ENCODE measurements around the gene SEMA4C. TPM values are rescaled to one million over a fixed set of nuclear protein-coding genes. Genes with fewer than 3 reads are reported as not detected.

Gene SEMA4C
- total and polyA plus RNA-seq, 9 of the 15 experiments (the other 6 are each of a cell fraction or from before 2014, with no cell fraction given), result 0.32 to 59.7 (median 23.9) TPM

GRCh38 chr2:96816127-96816835 lies 53.6 kb downstream of the SEMA4C start, which contains the start of gene CNNM3 (continued):
- TF ChIP-seq ZFP91 (CRISPR knock-in tag; IDR thresholded peaks at IDR 0.05) (no peak), ASH1L (IDR thresholded peaks at IDR 0.05; ENCODE audit: borderline replicate concordance, low read depth, partially characterized antibody) (peak; percentile 75), PREB (CRISPR knock-in tag; IDR thresholded peaks at IDR 0.05) (no peak), JUND (IDR thresholded peaks at IDR 0.05; ENCODE audit: borderline replicate concordance, low read depth, low read length) (peak; percentile 28; the same call in 1 of the 2 replicates), JUND (tag; IDR thresholded peaks at IDR 0.05; ENCODE audit: borderline replicate concordance, low read depth, low read length) (no peak; the same call in 2 of the 3 replicates), ESRRA (IDR thresholded peaks at IDR 0.05; ENCODE audit: borderline replicate concordance, low read depth) (peak; percentile 60; the same call in 1 of the 2 replicates), HDAC1 (IDR thresholded peaks at IDR 0.05) (peak in 1 of 2 experiments; percentile 57; a peak in 2 of 4 replicates), LCOR (CRISPR knock-in tag; IDR thresholded peaks at IDR 0.05) (no peak), ZNF175 (CRISPR knock-in tag; IDR thresholded peaks at IDR 0.05; ENCODE audit: low read depth) (no peak), DACH1 (IDR thresholded peaks at IDR 0.05; ENCODE audit: partially characterized antibody) (no peak), ZNF668 (CRISPR knock-in tag; IDR thresholded peaks at IDR 0.05) (no peak), TFAM (CRISPR knock-in tag; conservative IDR thresholded peaks at IDR 0.05) (no peak), LARP7 (IDR thresholded peaks at IDR 0.05) (no peak), ZNF561 (CRISPR knock-in tag; conservative IDR thresholded peaks at IDR 0.05) (no peak), ZNF431 (CRISPR knock-in tag; IDR thresholded peaks at IDR 0.05) (no peak), ZNF280B (CRISPR knock-in tag; IDR thresholded peaks at IDR 0.05) (no peak), ZNF740 (CRISPR knock-in tag; IDR thresholded peaks at IDR 0.05) (no peak), ZNF740 (tag; IDR thresholded peaks at IDR 0.05) (no peak), ZNF217 (CRISPR knock-in tag; IDR thresholded peaks at IDR 0.05) (no peak), CEBPG (CRISPR knock-in tag; IDR thresholded peaks at IDR 0.05) (no peak), CEBPG (tag; conservative IDR thresholded peaks at IDR 0.05 in 1 of 2, IDR thresholded peaks at IDR 0.05 in 1 of 2) (no peak), MTA3 (IDR thresholded peaks at IDR 0.05; ENCODE audit: borderline replicate concordance) (peak; percentile 75; the same call in 1 of the 2 replicates), ZNF232 (CRISPR knock-in tag; IDR thresholded peaks at IDR 0.05) (no peak), KLF1 (tag; IDR thresholded peaks at IDR 0.05) (peak; percentile 28; the same call in 1 of the 2 replicates)
